ENCODE data around the gene GCKR. TPM values are rescaled to one million over a fixed set of nuclear protein-coding genes. Genes with fewer than 3 reads are reported as not detected.

The GCKR gene
- total and polyA plus RNA-seq, 2 experiments from 2014 or later, result not detected

DNA sequence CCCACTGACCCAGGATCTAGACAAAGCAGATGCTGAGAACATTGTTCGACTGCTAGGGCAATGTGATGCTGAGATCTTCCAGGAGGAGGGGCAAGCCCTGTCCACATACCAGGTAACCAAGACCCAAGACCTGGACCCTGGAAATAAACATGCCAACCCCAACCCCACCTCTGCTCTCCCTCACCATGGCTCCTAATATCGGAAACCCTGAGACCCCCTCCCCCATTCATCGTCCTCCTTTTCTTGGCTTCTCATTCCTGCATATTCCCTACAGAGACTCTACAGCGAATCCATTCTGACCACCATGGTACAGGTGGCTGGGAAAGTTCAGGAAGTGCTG lies 619 bp downstream of the GCKR start:
- no peak overlapping the region for H3K27ac ChIP-seq
- TF ChIP-seq, protein P1, sequence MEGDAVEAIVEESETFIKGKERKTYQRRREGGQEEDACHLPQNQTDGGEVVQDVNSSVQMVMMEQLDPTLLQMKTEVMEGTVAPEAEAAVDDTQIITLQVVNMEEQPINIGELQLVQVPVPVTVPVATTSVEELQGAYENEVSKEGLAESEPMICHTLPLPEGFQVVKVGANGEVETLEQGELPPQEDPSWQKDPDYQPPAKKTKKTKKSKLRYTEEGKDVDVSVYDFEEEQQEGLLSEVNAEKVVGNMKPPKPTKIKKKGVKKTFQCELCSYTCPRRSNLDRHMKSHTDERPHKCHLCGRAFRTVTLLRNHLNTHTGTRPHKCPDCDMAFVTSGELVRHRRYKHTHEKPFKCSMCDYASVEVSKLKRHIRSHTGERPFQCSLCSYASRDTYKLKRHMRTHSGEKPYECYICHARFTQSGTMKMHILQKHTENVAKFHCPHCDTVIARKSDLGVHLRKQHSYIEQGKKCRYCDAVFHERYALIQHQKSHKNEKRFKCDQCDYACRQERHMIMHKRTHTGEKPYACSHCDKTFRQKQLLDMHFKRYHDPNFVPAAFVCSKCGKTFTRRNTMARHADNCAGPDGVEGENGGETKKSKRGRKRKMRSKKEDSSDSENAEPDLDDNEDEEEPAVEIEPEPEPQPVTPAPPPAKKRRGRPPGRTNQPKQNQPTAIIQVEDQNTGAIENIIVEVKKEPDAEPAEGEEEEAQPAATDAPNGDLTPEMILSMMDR (IDR thresholded peaks at IDR 0.05; ENCODE audit: low read depth, low read length), result no peak
- H3K27me3 ChIP-seq, result peaks cover 21% of the 10 kb centered on the region
- DNase-seq (ENCODE audit: low read depth in 1 of 2, low spot score in 1 of 2), result no peak
- H3K9me3 ChIP-seq (ENCODE audit: low read depth), result no peaks in the 10 kb centered on the region
- no peak overlapping the region for H3K4me3 ChIP-seq
- H3K4me1 ChIP-seq (ENCODE audit: low read depth), result no peaks in the 10 kb centered on the region
- no peaks in the 10 kb centered on the region for H3K36me3 ChIP-seq

DNA sequence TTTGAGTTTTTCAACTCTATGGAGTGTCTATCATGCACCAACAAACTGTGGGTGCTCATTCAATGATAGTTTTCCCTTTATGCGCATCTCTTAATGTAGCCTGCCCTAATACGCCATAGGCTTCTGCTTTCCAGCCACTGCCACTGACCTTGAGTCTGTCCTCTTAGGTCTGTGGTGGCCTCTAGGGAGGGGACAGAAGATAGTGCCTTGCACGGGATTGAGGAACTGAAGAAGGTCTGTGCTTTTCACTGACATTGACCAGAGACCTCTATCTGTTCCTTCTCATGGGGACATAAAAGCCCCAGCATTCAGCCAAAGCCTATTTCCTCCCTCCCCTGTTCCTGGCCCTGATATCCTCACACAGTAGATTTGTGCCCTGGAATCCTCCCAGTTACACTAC lies 2.3 kb downstream of the GCKR start:
- TF ChIP-seq, protein P1 (IDR thresholded peaks at IDR 0.05; ENCODE audit: low read depth, low read length), result no peak

DNA sequence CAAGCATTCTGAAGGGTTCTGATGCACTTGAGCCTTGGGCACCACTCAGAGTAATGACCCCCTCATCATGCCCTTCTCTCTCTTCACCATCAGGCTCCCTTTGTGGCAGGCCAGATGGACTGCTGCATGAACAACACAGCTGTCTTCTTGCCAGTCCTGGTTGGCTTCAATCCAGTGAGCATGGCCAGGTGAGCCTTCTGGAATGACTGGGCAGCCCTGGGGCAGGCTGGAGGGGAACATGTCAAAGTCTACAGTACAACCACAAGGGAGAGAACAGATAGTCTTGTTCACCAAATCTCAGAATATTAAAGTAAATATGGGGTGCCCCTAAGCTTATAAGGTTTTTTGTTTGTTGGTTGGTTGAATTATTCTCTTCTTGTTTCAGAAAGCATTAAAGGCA lies 4.4 kb downstream of the GCKR start:
- Histone ChIP-seq H3K27ac (no peak overlapping the region), H3K4me1 (ENCODE audit: low read depth) (peaks cover 6% of the 10 kb centered on the region), H3K4me3 (no peak overlapping the region), H3K27me3 (peaks cover 20% of the 10 kb centered on the region), H3K9me3 (ENCODE audit: low read depth) (no peaks in the 10 kb centered on the region), H3K36me3 (no peaks in the 10 kb centered on the region)
- TF ChIP-seq, protein P1 (IDR thresholded peaks at IDR 0.05; ENCODE audit: low read depth, low read length), result no peak
- DNase-seq (ENCODE audit: low read depth in 1 of 2, low spot score in 1 of 2), result no peak

More for the DNA sequence above, 2.3 kb downstream of the GCKR start:
- no peak for DNase-seq (ENCODE audit: low read depth in 1 of 2, low spot score in 1 of 2)
- Histone ChIP-seq H3K27ac (no peak overlapping the region), H3K4me3 (no peak overlapping the region), H3K4me1 (ENCODE audit: low read depth) (peaks cover 6% of the 10 kb centered on the region), H3K9me3 (ENCODE audit: low read depth) (no peaks in the 10 kb centered on the region), H3K36me3 (no peaks in the 10 kb centered on the region), H3K27me3 (peaks cover 21% of the 10 kb centered on the region)

DNA sequence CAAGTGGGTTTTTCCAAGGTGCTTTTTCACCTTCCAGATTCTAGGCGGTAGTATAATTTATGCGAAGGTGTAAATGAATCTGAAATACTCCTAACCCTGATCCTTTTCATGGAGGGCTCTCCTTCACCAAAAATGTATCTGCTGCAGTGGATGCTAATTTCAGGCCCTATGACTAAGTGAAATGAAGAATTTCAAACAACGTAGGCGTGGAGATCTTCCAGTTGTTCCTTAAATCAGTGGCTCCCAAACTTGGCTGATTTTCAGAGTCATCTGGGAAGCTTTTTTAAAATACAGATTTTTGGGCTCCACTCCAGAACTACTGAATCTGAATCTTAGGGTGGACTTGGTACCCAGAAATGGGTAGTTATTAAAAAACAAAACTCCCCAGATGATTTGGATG lies 5.5 kb downstream of the GCKR start:
- no peaks in the 10 kb centered on the region for H3K9me3 ChIP-seq (ENCODE audit: low read depth)
- peaks cover 6% of the 10 kb centered on the region for H3K4me1 ChIP-seq (ENCODE audit: low read depth)
- H3K4me3 ChIP-seq, result no peak overlapping the region
- DNase-seq (ENCODE audit: low read depth in 1 of 2, low spot score in 1 of 2), result peak in 1 of 2 donors; percentile 40
- H3K27ac ChIP-seq, result no peak overlapping the region
- peaks cover 12% of the 10 kb centered on the region for H3K27me3 ChIP-seq
- TF ChIP-seq, protein P1 (IDR thresholded peaks at IDR 0.05; ENCODE audit: low read depth, low read length), result no peak
- no peaks in the 10 kb centered on the region for H3K36me3 ChIP-seq

DNA sequence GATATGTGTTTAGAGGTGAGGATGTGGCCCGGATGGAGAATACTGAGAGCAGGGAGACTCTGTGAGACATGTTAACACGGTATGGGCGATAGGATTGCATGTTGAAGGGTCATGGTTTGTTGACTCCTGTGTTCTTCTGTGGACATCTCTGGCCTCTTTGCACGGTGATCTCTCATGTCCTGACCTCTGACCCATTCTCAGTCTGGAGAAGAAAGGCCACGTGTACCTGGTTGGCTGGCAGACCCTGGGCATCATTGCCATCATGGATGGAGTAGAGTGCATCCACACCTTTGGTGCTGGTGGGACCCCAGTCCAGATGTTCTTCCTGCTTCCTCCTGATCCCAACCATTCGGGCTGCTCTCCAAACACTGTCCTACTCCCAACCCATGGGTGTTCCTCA lies 9.9 kb downstream of the GCKR start:
- Histone ChIP-seq H3K9me3 (ENCODE audit: low read depth) (no peaks in the 10 kb centered on the region), H3K4me1 (ENCODE audit: low read depth) (peaks cover 6% of the 10 kb centered on the region), H3K27ac (no peak overlapping the region), H3K27me3 (peaks cover 3% of the 10 kb centered on the region), H3K36me3 (no peaks in the 10 kb centered on the region), H3K4me3 (no peak overlapping the region)
- TF ChIP-seq, protein P1 (IDR thresholded peaks at IDR 0.05; ENCODE audit: low read depth, low read length), result no peak
- no peak for DNase-seq (ENCODE audit: low read depth in 1 of 2, low spot score in 1 of 2)

DNA sequence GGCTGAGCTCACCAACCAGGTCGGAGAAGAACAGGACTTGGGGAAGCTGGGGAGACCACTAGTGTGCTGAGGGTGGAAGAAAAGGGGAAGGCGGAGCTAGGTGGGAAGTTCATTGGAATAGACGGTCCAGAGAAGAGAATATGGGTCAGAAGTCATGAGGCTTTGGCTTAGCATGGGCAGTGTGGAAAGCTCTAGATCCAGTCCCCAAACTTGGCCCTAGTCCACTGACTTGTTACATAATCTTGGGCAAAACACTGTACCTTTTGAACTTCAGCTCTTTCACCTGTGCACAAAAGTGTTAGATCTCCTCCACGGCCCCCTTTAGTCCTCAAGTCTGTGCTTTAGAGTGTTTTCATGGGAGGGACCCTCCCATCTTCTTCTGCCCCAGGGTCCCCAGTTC lies 10.7 kb downstream of the GCKR start:
- Histone ChIP-seq H3K4me3 (no peak overlapping the region), H3K4me1 (ENCODE audit: low read depth) (peaks cover 6% of the 10 kb centered on the region), H3K27ac (no peak overlapping the region), H3K36me3 (no peaks in the 10 kb centered on the region), H3K9me3 (ENCODE audit: low read depth) (no peaks in the 10 kb centered on the region), H3K27me3 (peaks cover 3% of the 10 kb centered on the region)
- no peak for DNase-seq (ENCODE audit: low read depth in 1 of 2, low spot score in 1 of 2)
- TF ChIP-seq, protein P1 (IDR thresholded peaks at IDR 0.05; ENCODE audit: low read depth, low read length), result no peak

All from cardiac muscle cell (in vitro differentiated cells and primary cell).